PC-3 (cell line): ENCODE measurements around the gene PTCHD4. TPM values are rescaled to one million over a fixed set of nuclear protein-coding genes. Genes with fewer than 3 reads are reported as not detected.

Source experiments
- ATAC-seq: fragments of 200-7000 bp; cut with Tn5 transposase; 2 replicates; pipeline ENCODE4 v1.9.1; 2020; ENCODE audit warnings: mild to moderate bottlenecking, moderate library complexity
- BruUV-seq: library from RNA; stranded (reverse); fragments of 400-500 nt; replicated peaks from 2 replicates; lab custom pipeline; 2021; lab: Mats Ljungman, UMichigan
- CTCF ChIA-PET: fragments of 300-600 bp; sonication (Branson Sonifier 250); formaldehyde crosslinking; loops from one replicate; lab custom pipeline; 2022; ENCODE audit warnings: antibody characterized with exemption; lab: Charles Lee
- POLR2A ChIA-PET: fragments of 300-600 bp; sonication (Branson Sonifier 250); formaldehyde crosslinking; loops from one replicate; lab custom pipeline; 2022; ENCODE audit warnings: antibody characterized with exemption; ENCODE audit not compliant: unreplicated experiment; lab: Charles Lee
- DNase-seq: peaks from one replicate; pipeline ENCODE4 v3.0.0-alpha.2; 2015
- H2AFZ ChIP-seq: fragments of 300-600 bp; sonication (generic); 2 replicates; pipeline ENCODE4 v1.6.0; 2016; ENCODE audit warnings: antibody characterized with exemption, low read length
- H3F3A ChIP-seq: fragments of 300-600 bp; sonication (generic); one replicate; pipeline ENCODE4 v1.6.0; 2017; ENCODE audit warnings: antibody characterized with exemption, low read length, control low read depth, mild to moderate bottlenecking; ENCODE audit not compliant: unreplicated experiment
- H3K27ac ChIP-seq: fragments of 300-600 bp; sonication (generic); 2 replicates; pipeline ENCODE4 v1.5.1; 2016; ENCODE audit warnings: mild to moderate bottlenecking, low read length
- H3K27me3 ChIP-seq: fragments of 300-600 bp; sonication (generic); 2 replicates; pipeline ENCODE4 v1.6.1; 2016; ENCODE audit warnings: low read length, mixed read lengths
- H3K36me3 ChIP-seq: fragments of 300-600 bp; sonication (generic); 2 replicates; pipeline ENCODE4 v1.6.1; 2016; ENCODE audit warnings: low read depth, mixed run types, low read length, mixed read lengths
- H3K4me1 ChIP-seq: fragments of 300-600 bp; sonication (generic); 2 replicates; pipeline ENCODE4 v1.5.1; 2016; ENCODE audit warnings: low read length; ENCODE audit not compliant: insufficient read depth
- H3K4me2 ChIP-seq: fragments of 300-600 bp; sonication (generic); 2 replicates; pipeline ENCODE4 v1.6.0; 2016; ENCODE audit warnings: low read length
- H3K4me3 ChIP-seq: fragments of 300-600 bp; sonication (generic); 2 replicates; pipeline ENCODE4 v1.5.1; 2016; ENCODE audit warnings: mild to moderate bottlenecking, low read length, mixed read lengths
- H3K79me2 ChIP-seq: fragments of 300-600 bp; sonication (generic); 2 replicates; pipeline ENCODE4 v1.6.1; 2017; ENCODE audit warnings: low read length, mixed read lengths
- H3K9ac ChIP-seq: fragments of 300-600 bp; sonication (generic); 2 replicates; pipeline ENCODE4 v1.6.0; 2016; ENCODE audit warnings: mild to moderate bottlenecking, low read length
- H3K9me2 ChIP-seq: fragments of 300-600 bp; sonication (generic); replicated peaks from 2 replicates; pipeline ENCODE4 v1.6.1; 2016; ENCODE audit warnings: mixed run types, low read length, mixed read lengths
- H3K9me3 ChIP-seq: fragments of 300-600 bp; sonication (generic); 2 replicates; pipeline ENCODE4 v1.6.1; 2016; ENCODE audit warnings: low read length, mixed read lengths
- H4K20me1 ChIP-seq: fragments of 300-600 bp; sonication (generic); 2 replicates; pipeline ENCODE4 v1.6.1; 2016; ENCODE audit warnings: low read length, mixed read lengths
- EZH2 ChIP-seq: fragments of 300-600 bp; sonication (generic); IDR thresholded peaks from one replicate; pipeline ENCODE4 v1.6.1; 2017; ENCODE audit warnings: antibody characterized with exemption, mild to moderate bottlenecking, low read length; ENCODE audit not compliant: unreplicated experiment
- EZH2phosphoT487 ChIP-seq: fragments of 300-600 bp; sonication (generic); IDR thresholded peaks from 2 replicates; pipeline ENCODE4 v1.6.1; 2018; ENCODE audit warnings: mild to moderate bottlenecking, antibody characterized with exemption, low read length, borderline replicate concordance
- intact Hi-C: fragments of 100-400 bp; cut with micrococcal nuclease; formaldehyde crosslinking; loops from 2 replicates; pipeline ENCODE4 v1.9.0; 2023
- total RNA-seq: library from RNA; depleted of rRNA; stranded (reverse); fragments of >200 nt; gene quantifications from 2 replicates; pipeline ENCODE4 v1.2.3, GENCODE V29; 2014
- TF ChIP-seq, protein P1 (sequence below): fragments of 300-600 bp; sonication (generic); conservative IDR thresholded peaks from 2 replicates; pipeline ENCODE4 v1.5.1; 2017; ENCODE audit warnings: antibody characterized with exemption, low read depth, mild to moderate bottlenecking, low read length

PTCHD4 gene
- total RNA-seq, 1 experiment from 2014 or later, result not detected

DNA sequence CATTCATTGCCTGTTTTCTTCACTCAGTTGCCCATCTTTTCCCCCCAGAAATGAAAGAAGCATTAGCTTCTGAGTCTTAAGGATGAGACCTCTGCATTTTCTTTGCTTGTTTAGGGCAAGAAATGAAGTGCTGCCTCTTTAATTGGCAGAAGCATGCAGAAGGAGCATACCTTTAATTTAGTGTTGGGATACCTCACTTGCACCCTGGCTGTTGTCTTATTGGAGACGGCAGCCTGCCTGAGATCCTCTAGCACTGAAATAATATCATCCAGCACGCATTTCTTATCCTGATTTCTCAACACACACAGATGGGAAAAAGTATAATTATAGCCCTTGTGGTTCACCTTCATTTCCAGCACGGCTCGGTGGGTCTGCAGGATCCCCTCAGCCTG, 43.1 kb downstream of the PTCHD4 start:
- Histone ChIP-seq H3K4me1 (no peaks in the 10 kb centered on the region), H4K20me1 (no peaks in the 10 kb centered on the region), H2AFZ (no peak overlapping the region), H3K79me2 (no peaks in the 10 kb centered on the region), H3K9me2 (no peaks in the 10 kb centered on the region), H3K36me3 (no peaks in the 10 kb centered on the region), H3K4me2 (no peak overlapping the region), H3K27ac (no peak overlapping the region), H3K9me3 (no peaks in the 10 kb centered on the region), H3K4me3 (no peak overlapping the region), H3F3A (no peaks in the 10 kb centered on the region), H3K9ac (no peak overlapping the region), H3K27me3 (no peaks in the 10 kb centered on the region)
- TF ChIP-seq, protein P1, sequence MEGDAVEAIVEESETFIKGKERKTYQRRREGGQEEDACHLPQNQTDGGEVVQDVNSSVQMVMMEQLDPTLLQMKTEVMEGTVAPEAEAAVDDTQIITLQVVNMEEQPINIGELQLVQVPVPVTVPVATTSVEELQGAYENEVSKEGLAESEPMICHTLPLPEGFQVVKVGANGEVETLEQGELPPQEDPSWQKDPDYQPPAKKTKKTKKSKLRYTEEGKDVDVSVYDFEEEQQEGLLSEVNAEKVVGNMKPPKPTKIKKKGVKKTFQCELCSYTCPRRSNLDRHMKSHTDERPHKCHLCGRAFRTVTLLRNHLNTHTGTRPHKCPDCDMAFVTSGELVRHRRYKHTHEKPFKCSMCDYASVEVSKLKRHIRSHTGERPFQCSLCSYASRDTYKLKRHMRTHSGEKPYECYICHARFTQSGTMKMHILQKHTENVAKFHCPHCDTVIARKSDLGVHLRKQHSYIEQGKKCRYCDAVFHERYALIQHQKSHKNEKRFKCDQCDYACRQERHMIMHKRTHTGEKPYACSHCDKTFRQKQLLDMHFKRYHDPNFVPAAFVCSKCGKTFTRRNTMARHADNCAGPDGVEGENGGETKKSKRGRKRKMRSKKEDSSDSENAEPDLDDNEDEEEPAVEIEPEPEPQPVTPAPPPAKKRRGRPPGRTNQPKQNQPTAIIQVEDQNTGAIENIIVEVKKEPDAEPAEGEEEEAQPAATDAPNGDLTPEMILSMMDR, result no peak
- TF ChIP-seq EZH2phosphoT487, result no peak
- no peak for TF ChIP-seq EZH2
- CTCF ChIA-PET, result no interaction called here
- ATAC-seq (no peak), DNase-seq (no peak)
- no TSS peak for BruUV-seq
- intact Hi-C loops, result no loop called here
- POLR2A ChIA-PET, result no interaction called here

DNA sequence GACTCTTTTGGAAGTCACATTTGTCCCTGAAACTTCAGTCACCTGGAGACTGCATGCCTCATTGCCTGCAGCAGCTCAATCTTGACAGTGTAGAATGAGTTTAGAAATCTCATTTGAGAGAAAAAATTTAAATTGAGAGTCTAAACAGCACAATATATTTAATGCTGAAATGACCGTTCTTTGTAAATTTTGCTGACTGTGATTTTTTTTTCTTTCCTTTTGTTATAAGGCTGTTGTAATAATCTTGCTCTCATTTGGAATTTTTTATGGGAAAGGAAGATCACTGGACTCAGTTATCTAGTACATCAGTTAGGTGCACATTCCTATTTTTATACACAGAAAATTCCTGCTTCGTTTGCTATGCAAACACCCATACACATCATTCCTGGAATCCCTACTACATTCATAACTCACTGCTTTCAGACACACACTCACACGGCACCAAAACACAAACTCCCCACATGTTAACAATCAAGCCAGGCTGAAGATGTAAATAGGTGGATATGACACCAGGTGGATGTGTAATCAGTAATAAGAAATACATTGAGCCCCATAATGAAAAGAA, 43.8 kb downstream of the PTCHD4 start:
- H4K20me1 ChIP-seq, result no peaks in the 10 kb centered on the region
- H3K27me3 ChIP-seq, result no peaks in the 10 kb centered on the region
- H3K79me2 ChIP-seq, result no peaks in the 10 kb centered on the region
- intact Hi-C loops, result no loop called here
- TF ChIP-seq EZH2phosphoT487 (no peak), EZH2 (no peak)
- TF ChIP-seq, protein P1, result no peak
- CTCF ChIA-PET, result no interaction called here
- no peaks in the 10 kb centered on the region for H3K4me1 ChIP-seq
- BruUV-seq, result no TSS peak
- ATAC-seq, result no peak
- H3K9ac ChIP-seq, result no peak overlapping the region
- no peak overlapping the region for H3K27ac ChIP-seq
- H3K4me3 ChIP-seq, result no peak overlapping the region
- no peaks in the 10 kb centered on the region for H3K36me3 ChIP-seq
- no peak for DNase-seq
- POLR2A ChIA-PET, result no interaction called here
- no peaks in the 10 kb centered on the region for H3K9me2 ChIP-seq
- H3K4me2 ChIP-seq, result no peak overlapping the region
- H3F3A ChIP-seq, result no peaks in the 10 kb centered on the region
- H3K9me3 ChIP-seq, result no peaks in the 10 kb centered on the region
- H2AFZ ChIP-seq, result no peak overlapping the region

DNA sequence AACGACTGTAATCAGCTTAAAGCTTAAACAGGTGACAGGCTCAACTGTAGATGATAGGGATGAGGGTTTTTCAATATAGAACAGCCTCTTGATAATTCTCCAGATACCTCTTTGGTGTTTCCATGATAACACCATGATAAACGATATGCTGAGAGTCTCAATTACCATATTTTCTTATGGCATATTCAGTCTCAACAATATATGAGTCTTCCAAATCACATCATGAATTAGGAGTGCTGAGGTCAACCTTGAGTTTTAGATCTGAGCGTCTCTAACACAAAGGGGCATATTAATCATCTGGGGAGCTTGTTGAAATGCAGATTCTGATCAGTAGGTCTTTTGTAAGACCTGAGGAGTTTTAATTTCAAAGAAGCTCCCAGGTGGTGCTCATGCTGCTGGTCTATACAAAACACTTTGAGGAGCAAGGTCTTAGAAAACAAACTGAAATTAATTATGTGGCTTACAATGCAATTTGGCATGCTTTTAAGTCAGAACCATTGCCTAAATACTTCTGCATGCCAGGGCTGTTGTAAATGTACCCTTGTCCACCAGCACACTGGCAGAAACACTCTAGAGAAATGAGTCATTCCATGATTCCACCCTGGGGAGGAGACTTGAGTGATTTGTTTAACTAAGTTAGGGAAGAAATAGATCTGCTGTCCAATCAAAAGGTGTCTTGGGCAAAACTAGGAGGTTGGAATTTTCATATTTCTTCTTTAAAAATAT, 49.6 kb downstream of the PTCHD4 start:
- DNase-seq (peak; percentile 54), ATAC-seq (peak; percentile 66)
- Histone ChIP-seq H3F3A (no peaks in the 10 kb centered on the region), H3K27me3 (no peaks in the 10 kb centered on the region), H3K36me3 (no peaks in the 10 kb centered on the region), H4K20me1 (no peaks in the 10 kb centered on the region), H2AFZ (no peak overlapping the region), H3K9me3 (no peaks in the 10 kb centered on the region), H3K9ac (no peak overlapping the region), H3K4me1 (peaks cover 4% of the 10 kb centered on the region; the same call in 1 of the 2 replicates), H3K27ac (no peak overlapping the region), H3K79me2 (no peaks in the 10 kb centered on the region), H3K4me3 (no peak overlapping the region), H3K9me2 (no peaks in the 10 kb centered on the region), H3K4me2 (no peak overlapping the region)
- TF ChIP-seq EZH2phosphoT487 (no peak), EZH2 (no peak)
- TF ChIP-seq, protein P1, result no peak
- POLR2A ChIA-PET, result no interaction called here
- CTCF ChIA-PET, result no interaction called here
- intact Hi-C loops, result no loop called here
- no TSS peak for BruUV-seq
